Spleen (tissue), 11 donors: ENCODE results near the gene ABHD8. TPM values are rescaled to one million over a fixed set of nuclear protein-coding genes. Genes with fewer than 3 reads are reported as not detected.

Experiments used
- DNase-seq: peaks from one replicate; pipeline ENCODE4 v3.0.0-alpha.2; 2020
- H3K27ac ChIP-seq, 8 donors: fragments of 200-600 bp; sonication (generic) in 7 of 8; 1 replicate in 4 of 8; 2 replicates in 4 of 8; pipeline versions ENCODE4 v1.5.0 to v1.8.0; 2016 to 2021; ENCODE audit warnings: inconsistent platforms in 4 of 8, mild to moderate bottlenecking in 4 of 8, moderate library complexity in 1 of 8
- H3K27me3 ChIP-seq, 7 donors: fragments of 200-600 bp; sonication (generic) in 6 of 7; replicated peaks in 1 of 7; 1 replicate in 4 of 7; 2 replicates in 3 of 7; pipeline versions ENCODE4 v1.5.0 to v1.8.0; 2016 to 2021; ENCODE audit warnings: inconsistent platforms in 3 of 7, mild to moderate bottlenecking in 1 of 7
- H3K36me3 ChIP-seq, 6 donors: fragments of 200-600 bp; sonication (generic) in 5 of 6; 1 replicate in 4 of 6; 2 replicates in 2 of 6; pipeline versions ENCODE4 v1.5.0 to v1.8.0; 2016 to 2021; ENCODE audit warnings: inconsistent platforms in 2 of 6
- H3K4me1 ChIP-seq, 6 donors: fragments of 200-600 bp; sonication (generic) in 5 of 6; 1 replicate in 3 of 6; 2 replicates in 3 of 6; pipeline versions ENCODE4 v1.5.0 to v1.8.0; 2016 to 2021; ENCODE audit warnings: inconsistent platforms in 3 of 6
- H3K4me3 ChIP-seq, 8 donors: fragments of 200-600 bp; sonication (generic) in 7 of 8; 1 replicate in 4 of 8; 2 replicates in 4 of 8; pipeline versions ENCODE4 v1.5.0 to v1.8.0; 2016 to 2021; ENCODE audit warnings: inconsistent platforms in 4 of 8, mild to moderate bottlenecking in 4 of 8, moderate library complexity in 2 of 8
- H3K9me3 ChIP-seq, 8 donors: fragments of 200-600 bp; sonication (generic) in 7 of 8; 1 replicate in 4 of 8; 2 replicates in 4 of 8; pipeline versions ENCODE4 v1.5.0 to v1.8.0; 2016 to 2021; ENCODE audit warnings: inconsistent platforms in 4 of 8
- CTCF ChIP-seq, 11 experiments: fragments of 200-600 bp in 7 of 11; fragments of 450-650 bp in 4 of 11; sonication (generic) in 4 of 11; IDR thresholded peaks in 8 of 11; conservative IDR thresholded peaks in 3 of 11; 1 replicate in 7 of 11; 2 replicates in 4 of 11; pipeline versions ENCODE4 v1.4.0 to v1.8.0; 2016 to 2021; ENCODE audit warnings: antibody characterized with exemption in 11 of 11, inconsistent platforms in 4 of 11, mild to moderate bottlenecking in 1 of 11
- POLR2A ChIP-seq, 3 donors: fragments of 450-650 bp; IDR thresholded peaks; one replicate each; pipeline ENCODE4 v1.5.1; 2017; ENCODE audit warnings: antibody characterized with exemption in 3 of 3, mild to moderate bottlenecking in 1 of 3
- POLR2AphosphoS5 ChIP-seq, 3 donors: sonication (generic); formaldehyde crosslinking; IDR thresholded peaks; one replicate each; pipeline ENCODE4 v1.5.1; 2017; ENCODE audit warnings: antibody characterized with exemption in 3 of 3
- WGBS, 5 donors: extraction: QIAGEN DNeasy Blood & Tissue Kit in 3 of 5; methylation state at CpG; one replicate each; pipeline versions ENCODE4 v1.1.5 to v1.1.7; 2013 to 2018; 5-methylcytosine and 5-hydroxymethylcytosine counted together
- intact Hi-C: fragments of 100-400 bp; cut with DNase I; formaldehyde crosslinking; loops from one replicate; pipeline ENCODE4 v1.15.0; 2023; ENCODE audit warnings: low total_unique reads
- polyA plus RNA-seq, 3 donors: library from polyadenylated mRNA; stranded (reverse); fragments of 200-250 nt; gene quantifications; one replicate each; pipeline ENCODE4 v1.2.1, GENCODE V29; 2013
- total RNA-seq, 7 donors: library from RNA; depleted of rRNA in 3 of 7; stranded (reverse); fragments of >200 nt in 3 of 7; fragmentation: NEBNext Ultra II Directional in 4 of 7; extraction: Animal tissue kit (Norgen Biotek cat#: 25700) in 4 of 7; gene quantifications; one replicate each; pipeline versions ENCODE4 v1.1.0 to v1.2.1, GENCODE V29; 2016 to 2021
- donor health status: healthy with polysubstance abuse.
- donor health status: DM: no; HTN: no; CAD: no; lungs with moderate emphysema.
- donor health status: DM: no; HTN: no; CAD: no.
- donor health status: Bipolar disorder and iron deficiency.
- donor health status: healthy.
- donor health status: DM: no; HTN: no; CAD: no.
- donor health status: DM: yes; HTN: yes; CAD: no.

ABHD8 gene
- total and polyA plus RNA-seq, 10 donors: 6.5 to 18.7 (median 12.2) TPM

GRCh38 chr19:17328517-17329365, 25.5 kb upstream of the ABHD8 start:
- no peak for DNase-seq
- WGBS, 5 donors: 4 to 27% (median 8%) methylated on average over 25 to 94 of the region's 94 CpGs
- intact Hi-C loops: no loop called here
- Histone ChIP-seq H3K4me3 (peak overlapping the region; percentile 45 to 76 (median 50)), H3K36me3 (peaks cover 0 to 13% (median 0%) of the 10 kb centered on the region in 6 donors), H3K27ac (peak overlapping the region in 6 of 8 donors; percentile 16 to 81 (median 64)), H3K9me3 (no peaks in the 10 kb centered on the region), H3K27me3 (peaks cover 0 to 35% (median 21%) of the 10 kb centered on the region in 7 donors), H3K4me1 (peaks cover 10 to 49% (median 35%) of the 10 kb centered on the region in 6 donors)
- TF ChIP-seq POLR2A (IDR thresholded peaks at IDR 0.05) (no peak), CTCF (IDR thresholded peaks at IDR 0.05 in 8 of 11, conservative IDR thresholded peaks at IDR 0.05 in 3 of 11) (no peak), POLR2AphosphoS5 (IDR thresholded peaks at IDR 0.05) (no peak)

- peaks cover 0 to 15% (median 0%) of the 10 kb centered on the region in 6 donors for H3K36me3 ChIP-seq
- WGBS, 5 donors: 28 to 44% (median 31%) methylated on average over 24 to 64 of the region's 64 CpGs
- peak; percentile 89 for DNase-seq
- intact Hi-C loops: no loop called here
- H3K9me3 ChIP-seq: no peaks in the 10 kb centered on the region
- peak overlapping the region; percentile 45 to 76 (median 50) for H3K4me3 ChIP-seq
- H3K27ac ChIP-seq: peak overlapping the region in 6 of 8 donors; percentile 16 to 81 (median 64)
- TF ChIP-seq POLR2A (IDR thresholded peaks at IDR 0.05) (no peak), CTCF (IDR thresholded peaks at IDR 0.05 in 8 of 11, conservative IDR thresholded peaks at IDR 0.05 in 3 of 11) (peak in 1 of 11 experiments; percentile 11), POLR2AphosphoS5 (IDR thresholded peaks at IDR 0.05) (peak; percentile 33 to 42 (median 34))
- peaks cover 8 to 45% (median 29%) of the 10 kb centered on the region in 6 donors for H3K4me1 ChIP-seq
- peaks cover 0 to 35% (median 21%) of the 10 kb centered on the region in 7 donors for H3K27me3 ChIP-seq
These were observed 24.7 kb upstream of the ABHD8 start for GRCh38 chr19:17327654-17328516.

GRCh38 chr19:17327068-17327653, 23.9 kb upstream of the ABHD8 start:
- no peak for DNase-seq
- Histone ChIP-seq H3K27ac (no peak overlapping the region), H3K9me3 (no peaks in the 10 kb centered on the region)

More at GRCh38 chr19:17327068-17327653, 23.9 kb upstream of the ABHD8 start:
- Histone ChIP-seq H3K27me3 (peaks cover 0 to 35% (median 21%) of the 10 kb centered on the region in 7 donors), H3K4me3 (no peak overlapping the region), H3K4me1 (peaks cover 8 to 49% (median 29%) of the 10 kb centered on the region in 6 donors), H3K36me3 (peaks cover 0 to 22% (median 4%) of the 10 kb centered on the region in 6 donors)
- WGBS, 5 donors: 88 to 96% (median 92%) methylated on average over 14 to 27 of the region's 27 CpGs
- intact Hi-C loops: no loop called here
- TF ChIP-seq POLR2A (IDR thresholded peaks at IDR 0.05) (no peak), POLR2AphosphoS5 (IDR thresholded peaks at IDR 0.05) (peak in 1 of 3 donors; percentile 11), CTCF (IDR thresholded peaks at IDR 0.05 in 8 of 11, conservative IDR thresholded peaks at IDR 0.05 in 3 of 11) (no peak)
